HG03108 (cell line): ENCODE measurements around the gene HNRNPA0.

ENCODE experiments used
- ATAC-seq: cut with Tn5 transposase; IDR thresholded peaks from one replicate; pipeline ENCODE4 v1.9.1; 2021; ENCODE audit warnings: moderate library complexity; ENCODE audit not compliant: unreplicated experiment

HNRNPA0 gene

DNA sequence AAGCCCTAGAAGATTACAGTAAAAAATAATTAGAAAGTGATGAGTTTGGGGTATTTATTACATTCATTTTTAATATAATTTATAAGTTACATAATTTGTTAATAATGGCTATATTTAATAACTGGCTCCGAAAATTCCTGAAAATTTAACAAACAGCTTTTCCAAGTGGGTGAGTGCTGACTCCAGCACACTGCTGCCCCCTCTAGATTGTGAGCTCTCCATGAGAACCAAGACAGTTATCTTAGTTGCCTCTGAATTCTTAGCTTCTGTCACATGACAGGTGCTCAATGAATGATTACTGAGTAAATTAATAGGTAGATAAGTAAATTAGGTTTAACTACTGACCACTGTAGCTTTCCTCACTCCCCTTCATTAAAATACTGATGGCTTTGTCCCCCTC, 26.1 kb downstream of the HNRNPA0 start:
- ATAC-seq = no peak

DNA sequence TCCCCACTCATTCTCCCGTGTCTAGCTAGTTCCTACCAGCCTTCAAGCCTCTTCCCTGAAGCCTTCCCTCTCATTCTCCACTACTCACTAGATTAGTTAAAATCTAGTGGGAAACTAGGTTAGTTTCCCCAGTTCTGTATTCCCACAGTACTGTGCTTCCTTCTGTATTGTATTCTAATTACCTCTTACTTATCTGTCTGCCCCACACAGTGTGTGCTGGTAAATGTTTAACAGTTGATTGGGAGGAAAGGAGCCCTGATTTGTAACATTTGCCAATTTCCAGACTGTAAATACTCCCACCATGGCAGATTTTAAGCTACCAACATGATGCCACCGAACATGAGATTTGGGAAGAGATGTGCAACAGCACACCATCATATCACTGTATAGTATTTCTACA, 26.5 kb downstream of the HNRNPA0 start:
- no peak for ATAC-seq

- ATAC-seq = no peak
These were observed 29.9 kb downstream of the HNRNPA0 start for GRCh38 chr5:137724251-137724650.

DNA sequence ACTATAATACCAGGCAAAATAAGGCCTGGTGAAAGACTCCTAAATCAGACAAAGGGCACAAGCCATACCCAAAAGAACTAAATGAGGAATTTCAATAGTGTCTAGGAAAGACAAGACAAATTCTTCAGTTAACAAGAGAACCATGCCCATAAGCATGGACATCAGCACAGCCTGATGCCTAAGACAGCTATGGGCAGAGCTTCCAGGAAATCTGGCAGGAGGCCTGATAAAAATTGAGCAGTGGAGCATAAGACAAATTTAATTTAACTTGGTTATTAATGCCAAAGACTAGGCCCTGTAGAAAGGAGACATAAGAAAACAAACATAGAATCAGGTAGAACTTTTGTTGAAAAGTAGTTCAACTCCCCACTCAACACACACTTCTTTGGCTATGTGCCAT, 35.6 kb downstream of the HNRNPA0 start:
- ATAC-seq = no peak

- no peak for ATAC-seq
These were observed 37.8 kb downstream of the HNRNPA0 start for GRCh38 chr5:137716337-137716736.

- no peak for ATAC-seq
These were observed 38.7 kb downstream of the HNRNPA0 start for GRCh38 chr5:137715456-137715855.

- ATAC-seq = no peak
These were observed 39.2 kb downstream of the HNRNPA0 start for GRCh38 chr5:137714946-137715345.

DNA sequence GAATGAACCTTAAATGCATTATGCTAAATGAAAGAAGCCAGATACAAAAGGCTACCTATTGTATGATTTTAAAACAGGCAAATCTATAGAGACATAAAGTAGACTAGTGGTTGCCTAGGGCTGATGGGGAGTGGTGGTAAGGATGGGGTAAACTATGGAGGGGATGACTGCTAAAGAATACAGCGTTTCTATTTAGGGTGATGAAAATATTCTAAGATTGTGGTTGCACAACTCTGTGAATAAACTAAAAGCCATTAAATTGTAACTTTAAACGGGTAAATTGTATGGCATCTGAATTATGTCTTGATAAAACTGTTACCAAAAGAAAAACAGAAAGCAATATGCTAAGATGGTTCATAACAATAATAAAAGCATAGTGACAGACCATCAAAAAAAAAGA, 39.7 kb downstream of the HNRNPA0 start:
- no peak for ATAC-seq

DNA sequence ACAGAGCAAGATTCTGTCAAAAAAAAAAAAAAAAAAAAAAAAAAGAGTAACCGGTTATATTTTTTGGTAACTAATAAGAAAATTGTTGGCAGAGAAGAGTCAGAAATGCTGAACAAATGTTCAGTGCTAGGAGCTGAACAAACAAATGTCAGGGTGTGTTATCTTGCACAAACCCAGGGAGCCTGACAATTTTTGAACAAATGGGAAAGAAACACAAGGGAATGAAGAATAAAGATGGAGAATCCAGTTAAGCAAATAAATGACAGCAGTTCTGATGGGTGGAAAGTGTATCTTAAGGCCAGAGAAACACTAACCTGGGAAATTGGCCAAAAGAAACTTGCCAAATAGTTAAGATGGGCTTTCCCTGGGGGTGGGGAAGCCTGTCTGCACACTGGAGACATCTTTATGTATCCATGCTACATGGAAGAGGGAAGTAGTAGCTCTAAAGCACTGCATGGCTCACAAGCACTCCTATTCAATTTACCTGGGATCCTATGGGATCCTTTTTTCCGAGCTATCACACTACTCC, 42.0 kb downstream of the HNRNPA0 start:
- ATAC-seq = no peak

DNA sequence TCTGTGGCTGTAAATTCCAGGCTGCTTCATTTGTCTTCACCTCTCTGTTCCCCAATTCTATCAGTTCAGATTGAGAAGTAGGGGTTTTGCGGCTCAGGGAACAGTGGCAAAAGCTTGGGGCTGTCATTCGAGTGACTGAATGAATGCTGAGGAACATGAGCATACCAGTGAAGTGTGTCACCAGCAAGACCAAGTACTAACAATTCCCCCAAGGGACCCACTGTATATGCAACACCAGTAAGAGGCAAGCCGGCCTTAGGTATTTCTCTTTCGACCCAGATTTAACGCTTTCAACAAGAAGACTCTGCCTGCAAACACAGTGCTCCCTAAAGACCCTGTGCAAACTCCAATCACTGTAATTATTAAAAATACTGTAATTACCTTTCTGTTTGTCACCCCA, 44.1 kb downstream of the HNRNPA0 start:
- ATAC-seq = no peak

- ATAC-seq = no peak
These were observed 45.2 kb downstream of the HNRNPA0 start for GRCh38 chr5:137708796-137709559.

DNA sequence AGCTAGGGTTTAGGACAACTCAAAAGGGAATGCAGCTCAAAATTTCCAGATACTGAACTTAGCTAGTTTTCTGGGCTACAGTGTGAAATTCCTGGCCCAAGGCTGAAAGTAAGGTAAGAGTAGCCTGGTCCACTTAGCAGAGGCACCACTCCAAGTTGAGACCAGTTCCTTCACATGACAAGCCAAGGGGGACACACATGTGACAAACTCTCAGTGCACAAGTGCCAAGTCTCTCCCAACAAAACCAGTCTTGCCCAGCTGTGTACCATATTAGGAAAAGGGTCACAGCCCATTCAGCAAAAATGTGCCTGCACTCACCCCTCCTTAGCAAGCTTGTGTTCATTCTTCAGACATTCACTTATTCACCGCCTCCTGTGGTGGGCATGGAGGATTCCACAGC, 46.1 kb downstream of the HNRNPA0 start:
- no peak for ATAC-seq

DNA sequence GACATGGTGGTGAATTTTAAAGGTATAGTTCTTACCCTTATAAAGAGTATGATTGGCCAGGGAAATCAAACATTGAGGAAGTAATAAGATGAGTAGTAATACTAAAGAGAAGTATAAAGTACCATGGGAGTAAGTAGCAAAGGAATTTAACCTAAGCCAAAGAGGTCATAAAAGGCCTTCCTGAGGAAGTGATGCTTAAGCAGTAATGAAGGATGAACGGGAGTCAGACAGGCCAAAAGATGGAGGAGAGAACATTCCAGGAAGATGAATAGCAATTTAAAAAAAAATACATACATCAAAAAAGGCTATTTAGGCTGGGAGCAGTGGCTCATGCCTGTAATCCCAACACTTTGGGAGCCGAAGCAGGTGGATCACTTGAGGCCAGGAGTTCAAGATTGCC, 47.3 kb downstream of the HNRNPA0 start:
- no peak for ATAC-seq

DNA sequence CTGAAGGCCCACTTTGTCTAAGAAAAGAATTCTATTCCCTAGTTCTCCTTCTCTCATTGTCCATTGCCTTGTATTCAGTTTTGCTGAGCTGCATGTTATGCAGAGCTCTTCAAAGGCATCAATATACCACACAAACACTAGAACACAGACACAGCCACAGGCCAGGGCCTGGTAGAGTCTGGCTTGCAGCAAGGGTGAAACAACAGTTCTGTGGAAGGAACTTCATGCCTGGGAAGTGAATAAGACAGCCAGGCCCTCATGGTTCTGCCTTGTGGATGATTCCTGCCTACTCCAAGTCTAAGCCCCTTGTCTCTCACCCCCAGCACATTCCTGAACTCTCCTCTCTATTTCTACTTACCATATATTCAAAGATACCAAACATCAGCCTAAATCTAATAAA, 49.1 kb downstream of the HNRNPA0 start:
- ATAC-seq = no peak

GRCh38 chr5:137703565-137703964, 50.6 kb downstream of the HNRNPA0 start:
- no peak for ATAC-seq

DNA sequence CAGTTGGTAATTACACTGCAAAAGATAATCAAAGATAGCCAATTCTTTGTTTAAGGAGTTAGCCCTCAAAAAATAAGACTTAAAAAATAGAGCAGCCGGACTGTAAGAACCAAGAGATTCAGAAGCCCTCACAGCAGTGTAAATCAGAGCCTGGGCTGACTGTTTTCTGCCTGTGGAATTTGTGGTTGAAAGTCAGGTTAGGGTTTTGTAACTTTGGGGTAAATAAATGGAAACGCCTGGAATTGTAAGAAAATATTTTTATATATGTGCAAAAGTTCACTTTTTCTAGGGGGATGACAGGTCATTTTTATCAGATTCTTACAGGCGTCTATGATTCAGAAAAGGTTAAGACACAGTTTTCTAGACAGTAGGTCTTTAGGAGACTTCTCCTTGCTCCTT, 53.9 kb downstream of the HNRNPA0 start:
- ATAC-seq = no peak

- no peak for ATAC-seq
These were observed 54.6 kb downstream of the HNRNPA0 start for GRCh38 chr5:137699336-137700281.

- no peak for ATAC-seq
These were observed 57.7 kb downstream of the HNRNPA0 start for GRCh38 chr5:137696481-137696880.

DNA sequence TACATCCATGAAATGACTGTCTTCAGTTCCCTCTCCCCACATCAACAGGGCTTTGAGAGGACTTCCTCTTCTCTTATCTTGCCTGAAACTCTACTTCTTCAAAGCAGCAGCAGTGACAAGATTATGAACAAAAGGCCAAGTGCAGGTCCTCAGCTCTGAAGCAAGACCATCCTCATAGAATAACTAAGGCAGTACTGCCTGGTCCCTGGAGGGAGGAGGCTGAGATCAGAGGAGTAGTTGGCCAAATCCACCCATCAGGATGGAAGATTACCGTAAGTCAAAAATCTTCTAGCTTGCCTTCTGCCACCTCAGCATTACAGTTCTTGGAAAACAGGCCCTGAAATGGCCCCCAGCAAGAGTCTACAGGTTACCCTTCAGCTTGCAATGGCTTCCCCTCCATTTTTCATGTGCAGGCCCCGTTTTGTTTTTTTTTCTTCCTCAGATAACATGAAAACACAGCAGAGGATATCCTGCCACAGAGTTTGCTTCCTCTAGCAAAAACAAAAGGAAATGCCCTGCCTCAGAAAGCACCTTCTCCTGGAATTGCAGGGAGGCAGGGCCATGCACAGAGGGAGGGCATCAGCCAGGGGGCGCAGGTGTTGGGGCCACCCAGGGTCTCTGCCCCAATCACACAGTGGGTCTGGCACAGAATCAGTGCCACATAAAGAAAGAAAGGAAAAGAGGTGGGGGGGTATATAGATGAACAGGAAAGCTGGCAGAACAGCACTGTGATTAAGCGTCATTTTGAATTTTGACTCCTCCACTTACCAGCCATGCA, 58.3 kb downstream of the HNRNPA0 start:
- ATAC-seq = no peak
